ENCODE data around the gene PHF2.

PHF2 gene

DNA sequence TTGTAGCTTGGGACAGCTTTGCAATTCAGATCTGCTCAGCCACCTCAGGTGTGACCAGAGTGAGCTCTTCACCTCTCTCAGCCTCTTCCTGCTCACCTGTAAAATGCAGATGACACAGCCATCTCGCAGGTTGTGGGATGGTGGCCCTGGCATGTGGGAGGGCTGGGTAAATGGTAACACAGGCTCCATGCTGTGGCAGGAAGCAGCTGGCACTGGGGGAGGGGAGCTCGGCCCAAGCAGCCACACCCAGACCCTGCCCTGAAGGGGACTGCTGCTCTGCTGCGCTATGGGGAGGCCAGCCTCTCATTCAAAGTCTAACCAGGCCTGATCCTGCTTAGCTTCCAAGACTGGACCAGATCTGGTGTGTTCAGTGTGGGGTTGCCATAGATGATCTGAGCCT lies 24.1 kb downstream of the PHF2 start:
- H3K4me1 Mint-ChIP-seq: peaks cover 66% of the 10 kb centered on the region
- ATAC-seq (replicated peaks; ENCODE audit: extremely low read depth, poor library complexity, severe bottlenecking) (no peak), DNase-seq (ENCODE audit: low spot score in 2 of 2) (no peak)
- H3K27ac Mint-ChIP-seq (ENCODE audit: low read depth): peak overlapping the region; percentile 4
- H3K9me3 Mint-ChIP-seq: no peaks in the 10 kb centered on the region
- no peaks in the 10 kb centered on the region for H3K27me3 Mint-ChIP-seq
- H3K4me3 Mint-ChIP-seq: peak overlapping the region; percentile 4
- H3K36me3 Mint-ChIP-seq (ENCODE audit: insufficient read depth): no peaks in the 10 kb centered on the region

DNA sequence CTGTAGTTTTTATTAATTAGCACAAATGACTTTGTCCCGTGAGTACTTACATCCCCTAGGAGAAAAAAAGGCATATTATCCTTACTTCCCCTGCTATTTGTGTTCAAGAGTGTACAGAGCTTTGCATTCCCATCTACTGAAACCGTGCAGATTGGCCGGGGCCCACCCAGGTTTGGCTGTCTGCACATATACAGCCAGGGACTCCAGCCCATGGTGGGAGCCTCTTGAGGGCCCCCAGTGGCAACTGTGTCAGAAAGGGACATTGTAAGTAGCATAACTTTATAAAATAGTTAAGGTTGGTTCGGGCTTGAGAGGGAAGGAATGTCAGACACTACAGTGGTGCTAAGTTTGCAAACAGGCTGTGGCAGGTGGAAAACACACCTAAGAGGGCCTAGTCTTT lies 24.7 kb downstream of the PHF2 start:
- Mint-ChIP-seq H3K4me3 (no peak overlapping the region), H3K36me3 (ENCODE audit: insufficient read depth) (no peaks in the 10 kb centered on the region), H3K4me1 (peaks cover 62% of the 10 kb centered on the region), H3K9me3 (no peaks in the 10 kb centered on the region), H3K27me3 (no peaks in the 10 kb centered on the region), H3K27ac (ENCODE audit: low read depth) (peak overlapping the region; percentile 4)
- ATAC-seq (replicated peaks; ENCODE audit: extremely low read depth, poor library complexity, severe bottlenecking) (no peak), DNase-seq (ENCODE audit: low spot score in 2 of 2) (no peak)

DNA sequence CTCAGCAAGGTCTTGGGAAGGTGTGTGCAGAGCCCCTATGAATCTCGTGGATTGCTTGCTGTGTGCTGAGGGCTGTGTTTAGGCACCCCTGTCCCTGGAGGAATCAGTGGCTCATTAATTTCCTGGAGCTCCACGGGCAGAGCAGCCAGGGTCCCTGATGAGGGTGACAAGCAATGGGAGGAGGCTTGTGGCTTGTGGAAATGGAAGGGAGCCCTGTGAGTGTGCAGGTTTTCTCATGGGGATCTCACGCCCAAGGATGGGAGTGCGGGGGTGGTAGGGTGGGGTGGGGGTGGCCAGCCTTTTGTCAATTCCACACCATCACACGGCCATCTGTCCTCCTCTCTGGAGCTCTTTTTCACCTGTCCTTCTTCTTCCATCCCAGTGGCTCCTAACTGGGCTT lies 25.3 kb downstream of the PHF2 start:
- H3K4me1 Mint-ChIP-seq: peaks cover 64% of the 10 kb centered on the region
- H3K4me3 Mint-ChIP-seq: no peak overlapping the region
- no peaks in the 10 kb centered on the region for H3K36me3 Mint-ChIP-seq (ENCODE audit: insufficient read depth)
- ATAC-seq (replicated peaks; ENCODE audit: extremely low read depth, poor library complexity, severe bottlenecking) (no peak), DNase-seq (ENCODE audit: low spot score in 2 of 2) (no peak)
- peak overlapping the region; percentile 4 for H3K27ac Mint-ChIP-seq (ENCODE audit: low read depth)
- no peaks in the 10 kb centered on the region for H3K27me3 Mint-ChIP-seq
- no peaks in the 10 kb centered on the region for H3K9me3 Mint-ChIP-seq

DNA sequence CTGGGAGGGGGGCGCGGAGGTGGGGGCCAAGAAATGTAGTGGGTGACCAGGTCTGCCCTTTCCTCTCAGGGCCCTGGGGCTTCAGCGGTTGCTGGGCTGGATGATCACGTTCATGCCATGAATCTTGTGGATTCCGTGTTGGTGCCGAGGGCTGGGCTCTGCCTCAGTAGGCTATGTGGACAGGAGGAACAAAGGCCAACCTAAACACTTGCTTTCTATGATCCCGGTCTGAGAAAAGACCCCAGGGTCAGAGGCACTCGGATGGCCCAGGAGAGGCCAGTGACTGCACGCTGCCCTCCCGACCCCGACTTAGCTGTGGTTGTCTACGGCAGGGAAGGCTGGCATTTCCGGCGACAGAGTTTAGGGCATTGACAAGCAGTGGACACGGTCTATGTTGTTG lies 26.6 kb downstream of the PHF2 start:
- Mint-ChIP-seq H3K27ac (ENCODE audit: low read depth) (no peak overlapping the region), H3K27me3 (no peaks in the 10 kb centered on the region), H3K36me3 (ENCODE audit: insufficient read depth) (no peaks in the 10 kb centered on the region), H3K4me1 (peaks cover 67% of the 10 kb centered on the region), H3K9me3 (no peaks in the 10 kb centered on the region), H3K4me3 (no peak overlapping the region)
- ATAC-seq (replicated peaks; ENCODE audit: extremely low read depth, poor library complexity, severe bottlenecking) (no peak), DNase-seq (ENCODE audit: low spot score in 2 of 2) (no peak)

DNA sequence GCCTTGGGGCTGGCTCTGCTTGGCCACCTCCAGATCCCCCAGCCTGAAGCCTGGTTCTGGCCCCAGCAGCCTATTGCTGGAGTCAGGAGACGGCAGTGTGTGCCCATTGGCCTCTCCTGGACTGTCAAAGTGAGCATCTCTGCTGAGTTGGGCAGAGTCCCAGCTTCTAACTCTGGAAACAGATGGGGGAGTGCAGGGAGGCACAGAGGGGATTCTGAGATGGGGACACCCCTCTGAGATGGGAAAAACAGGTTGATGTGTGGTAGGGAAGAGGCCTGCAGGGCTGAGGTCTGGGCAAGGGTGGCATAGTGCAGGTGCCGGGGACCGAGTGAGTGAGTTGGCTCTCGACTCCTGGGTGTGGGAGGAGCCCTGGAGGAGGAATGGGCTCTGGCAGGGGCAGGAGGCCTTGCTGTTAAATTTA lies 27.5 kb downstream of the PHF2 start:
- ATAC-seq (replicated peaks; ENCODE audit: extremely low read depth, poor library complexity, severe bottlenecking): no peak
- Mint-ChIP-seq H3K4me3 (no peak overlapping the region), H3K27ac (ENCODE audit: low read depth) (no peak overlapping the region)

DNA sequence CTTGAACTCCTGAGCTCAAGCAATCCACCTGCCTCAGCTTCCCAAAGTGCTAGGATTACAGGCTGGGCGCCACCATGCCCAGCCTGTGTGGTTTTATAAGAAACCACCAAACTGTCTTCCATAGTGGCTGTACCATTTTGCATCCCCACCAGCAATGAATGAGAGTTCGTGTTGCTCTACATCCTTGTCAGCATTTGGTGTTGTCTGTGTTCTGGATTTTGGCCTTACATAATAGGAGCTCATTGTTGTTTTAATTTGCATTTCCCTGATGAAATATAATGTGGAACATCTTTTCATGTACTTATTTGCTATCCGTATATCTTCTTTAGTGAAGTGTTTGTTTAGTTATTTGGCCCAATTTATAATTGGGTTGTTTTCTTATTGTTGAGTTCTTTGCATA lies 29.8 kb downstream of the PHF2 start:
- H3K4me3 Mint-ChIP-seq: no peak overlapping the region
- H3K27me3 Mint-ChIP-seq: no peaks in the 10 kb centered on the region
- peaks cover 38% of the 10 kb centered on the region for H3K4me1 Mint-ChIP-seq
- no peaks in the 10 kb centered on the region for H3K36me3 Mint-ChIP-seq (ENCODE audit: insufficient read depth)
- ATAC-seq (replicated peaks; ENCODE audit: extremely low read depth, poor library complexity, severe bottlenecking) (no peak), DNase-seq (ENCODE audit: low spot score in 2 of 2) (no peak)
- peaks cover 5% of the 10 kb centered on the region for H3K9me3 Mint-ChIP-seq
- H3K27ac Mint-ChIP-seq (ENCODE audit: low read depth): no peak overlapping the region

More for the DNA sequence above, 27.5 kb downstream of the PHF2 start:
- no peak for DNase-seq (ENCODE audit: low spot score in 2 of 2)
- H3K9me3 Mint-ChIP-seq: no peaks in the 10 kb centered on the region
- H3K36me3 Mint-ChIP-seq (ENCODE audit: insufficient read depth): no peaks in the 10 kb centered on the region
- no peaks in the 10 kb centered on the region for H3K27me3 Mint-ChIP-seq
- peaks cover 58% of the 10 kb centered on the region for H3K4me1 Mint-ChIP-seq

DNA sequence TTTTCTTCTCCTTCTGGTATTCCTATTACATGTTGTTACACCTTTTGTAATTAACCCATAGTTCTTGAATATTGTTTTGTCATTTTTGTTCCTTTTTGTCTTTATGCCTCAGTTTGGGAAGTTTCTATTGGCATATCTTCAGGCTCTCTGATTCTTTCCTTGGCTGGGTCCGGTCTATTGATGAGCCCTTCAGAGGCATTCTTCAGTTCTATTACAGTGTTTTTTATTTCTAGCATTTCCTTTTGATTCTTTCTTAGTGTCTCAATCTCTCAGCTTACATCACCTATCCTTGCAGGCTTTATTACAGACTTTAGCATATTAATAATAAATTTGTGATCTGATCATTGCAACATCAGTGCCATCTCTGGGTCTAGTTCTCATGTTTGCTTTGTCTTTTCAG lies 33.8 kb downstream of the PHF2 start:
- Mint-ChIP-seq H3K4me3 (no peak overlapping the region), H3K9me3 (peaks cover 5% of the 10 kb centered on the region), H3K36me3 (ENCODE audit: insufficient read depth) (no peaks in the 10 kb centered on the region), H3K27ac (ENCODE audit: low read depth) (no peak overlapping the region), H3K4me1 (peaks cover 22% of the 10 kb centered on the region), H3K27me3 (no peaks in the 10 kb centered on the region)
- ATAC-seq (replicated peaks; ENCODE audit: extremely low read depth, poor library complexity, severe bottlenecking): no peak
- no peak for DNase-seq (ENCODE audit: low spot score in 2 of 2)

DNA sequence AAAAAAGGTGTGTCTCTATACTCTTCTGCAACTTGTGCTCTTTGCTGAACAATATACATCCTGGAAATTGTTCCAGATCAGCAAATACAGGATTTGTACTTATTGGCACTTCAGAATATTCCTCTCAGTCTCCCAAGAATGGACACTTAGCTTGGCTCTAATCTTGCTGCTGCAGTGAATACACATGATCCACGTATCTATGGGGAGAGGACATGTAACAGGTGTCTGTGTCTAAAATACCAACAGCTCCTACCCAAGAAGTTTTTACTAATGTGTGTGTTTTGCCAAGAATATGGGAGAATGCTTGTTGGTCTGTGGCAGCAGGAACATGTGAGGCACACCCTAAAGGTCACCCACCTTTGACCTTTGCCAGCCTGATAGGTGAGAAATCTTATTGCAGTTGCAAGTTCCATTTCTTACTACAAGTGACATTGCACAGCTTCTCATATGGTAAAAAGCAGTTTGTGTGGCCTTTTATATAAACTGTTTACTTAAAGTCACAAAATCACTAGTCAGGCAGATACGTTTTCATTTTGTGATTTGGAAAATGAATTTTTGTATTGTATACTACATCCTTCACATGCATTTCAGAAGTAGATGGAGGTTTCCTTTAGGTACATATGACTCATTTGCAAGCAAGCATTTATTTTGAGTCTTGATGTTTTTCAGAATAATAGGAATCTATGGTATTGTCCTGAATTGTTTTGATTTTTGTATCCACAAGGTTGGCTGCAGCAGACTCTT lies 35.8 kb downstream of the PHF2 start:
- H3K9me3 Mint-ChIP-seq: peaks cover 5% of the 10 kb centered on the region
- no peaks in the 10 kb centered on the region for H3K36me3 Mint-ChIP-seq (ENCODE audit: insufficient read depth)
- peaks cover 13% of the 10 kb centered on the region for H3K4me1 Mint-ChIP-seq
- DNase-seq (ENCODE audit: low spot score in 2 of 2): no peak
- H3K27me3 Mint-ChIP-seq: no peaks in the 10 kb centered on the region
- no peak overlapping the region for H3K4me3 Mint-ChIP-seq
- H3K27ac Mint-ChIP-seq (ENCODE audit: low read depth): no peak overlapping the region
- ATAC-seq (replicated peaks; ENCODE audit: extremely low read depth, poor library complexity, severe bottlenecking): no peak

DNA sequence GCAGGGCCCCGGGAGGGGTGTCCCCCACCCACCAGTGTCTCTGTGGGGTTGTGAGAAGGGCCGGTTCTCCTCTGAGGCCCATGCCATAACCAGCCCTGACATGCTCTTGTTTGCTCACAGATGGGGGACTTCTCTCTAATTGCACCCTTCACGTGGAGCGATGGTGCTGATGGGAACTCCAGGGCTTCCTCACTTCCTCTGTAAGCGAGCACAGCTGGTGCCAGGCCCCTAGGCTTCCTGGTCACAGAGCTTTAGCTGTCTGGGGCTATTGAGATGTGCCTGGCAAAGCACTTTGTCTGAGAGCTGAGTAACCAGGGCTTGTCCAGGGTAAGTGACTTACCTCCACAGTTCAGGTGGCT lies 36.4 kb downstream of the PHF2 start:
- no peak for DNase-seq (ENCODE audit: low spot score in 2 of 2)
- H3K27me3 Mint-ChIP-seq: no peaks in the 10 kb centered on the region
- H3K4me1 Mint-ChIP-seq: peaks cover 9% of the 10 kb centered on the region
- no peak overlapping the region for H3K4me3 Mint-ChIP-seq
- no peak for ATAC-seq (replicated peaks; ENCODE audit: extremely low read depth, poor library complexity, severe bottlenecking)
- no peak overlapping the region for H3K27ac Mint-ChIP-seq (ENCODE audit: low read depth)
- no peaks in the 10 kb centered on the region for H3K36me3 Mint-ChIP-seq (ENCODE audit: insufficient read depth)
- H3K9me3 Mint-ChIP-seq: peaks cover 5% of the 10 kb centered on the region

DNA sequence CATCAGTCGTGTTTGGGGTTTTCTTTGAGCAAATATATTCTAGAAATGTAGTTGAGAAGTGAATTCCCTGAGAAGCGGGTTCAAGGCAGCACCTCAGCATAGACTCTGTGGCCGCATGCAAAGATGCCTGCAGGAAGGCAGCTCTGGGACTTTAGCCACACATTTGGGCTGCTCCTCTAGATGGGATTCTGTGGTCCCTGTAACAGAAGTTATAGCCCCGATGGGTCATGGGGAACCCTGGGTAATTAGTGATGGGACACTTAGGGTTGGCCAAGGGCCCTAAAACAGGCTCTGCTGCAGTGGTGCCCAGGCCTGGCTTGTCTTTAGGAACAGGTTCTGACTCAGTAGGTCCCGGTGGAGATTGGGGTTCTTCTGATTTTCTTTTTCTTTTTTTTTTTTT lies 36.8 kb downstream of the PHF2 start:
- DNase-seq (ENCODE audit: low spot score in 2 of 2): no peak
- Mint-ChIP-seq H3K4me3 (no peak overlapping the region), H3K9me3 (peaks cover 5% of the 10 kb centered on the region), H3K27me3 (no peaks in the 10 kb centered on the region), H3K4me1 (peaks cover 7% of the 10 kb centered on the region), H3K27ac (ENCODE audit: low read depth) (no peak overlapping the region), H3K36me3 (ENCODE audit: insufficient read depth) (no peaks in the 10 kb centered on the region)
- ATAC-seq (replicated peaks; ENCODE audit: extremely low read depth, poor library complexity, severe bottlenecking): no peak

DNA sequence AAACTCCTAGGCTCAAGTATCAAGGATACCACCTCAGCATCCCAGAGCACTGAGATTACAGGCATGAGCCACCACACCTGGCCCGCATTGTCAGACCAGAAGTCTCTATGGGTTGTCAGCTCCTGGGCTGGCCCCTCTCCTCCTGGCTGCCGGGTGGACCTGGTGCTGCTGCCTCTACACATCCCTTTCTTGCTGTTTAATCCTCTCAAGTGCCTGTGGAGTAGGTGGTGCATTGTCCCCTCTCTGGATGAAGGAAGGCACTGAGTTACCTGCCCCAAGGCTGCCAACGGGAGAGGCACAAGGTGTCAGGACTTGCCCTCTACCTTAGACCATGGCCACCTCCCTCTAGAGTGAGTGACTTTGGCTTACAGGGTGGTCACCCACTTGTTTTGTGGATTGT lies 37.4 kb downstream of the PHF2 start:
- DNase-seq (ENCODE audit: low spot score in 2 of 2): no peak
- no peak overlapping the region for H3K4me3 Mint-ChIP-seq
- H3K27ac Mint-ChIP-seq (ENCODE audit: low read depth): no peak overlapping the region
- ATAC-seq (replicated peaks; ENCODE audit: extremely low read depth, poor library complexity, severe bottlenecking): no peak
- H3K36me3 Mint-ChIP-seq (ENCODE audit: insufficient read depth): peaks cover 1% of the 10 kb centered on the region
- H3K4me1 Mint-ChIP-seq: peaks cover 11% of the 10 kb centered on the region
- peaks cover 5% of the 10 kb centered on the region for H3K9me3 Mint-ChIP-seq
- H3K27me3 Mint-ChIP-seq: no peaks in the 10 kb centered on the region

DNA sequence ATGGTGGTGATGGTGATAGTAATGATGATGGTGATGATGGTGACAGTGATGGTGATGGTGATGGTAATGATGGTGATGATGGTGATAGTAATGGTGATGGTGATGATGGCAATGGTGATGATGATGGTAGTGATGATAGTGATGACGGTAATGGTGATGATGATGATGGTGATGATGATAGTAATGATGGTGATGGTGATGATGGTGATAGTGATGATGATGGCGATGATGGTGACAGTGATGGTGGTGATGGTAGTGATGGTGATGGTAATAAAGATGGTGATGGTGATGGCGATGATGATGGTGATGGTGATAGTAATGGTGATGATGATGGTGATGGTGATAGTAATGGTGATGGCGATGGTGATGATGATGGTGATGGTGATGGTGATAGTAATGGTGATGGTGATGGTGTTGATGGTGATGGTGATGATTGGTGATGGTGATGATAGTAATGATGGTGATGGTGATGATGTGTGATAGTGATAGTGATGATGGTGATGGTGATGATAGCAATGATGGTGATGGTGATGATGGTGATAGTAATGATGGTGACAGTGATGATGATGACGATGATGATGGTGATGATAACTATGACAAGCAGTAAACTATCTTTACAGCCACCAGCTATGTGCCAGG lies 38.6 kb downstream of the PHF2 start:
- ATAC-seq (replicated peaks; ENCODE audit: extremely low read depth, poor library complexity, severe bottlenecking): no peak
- Mint-ChIP-seq H3K4me3 (no peak overlapping the region), H3K9me3 (peaks cover 3% of the 10 kb centered on the region), H3K27ac (ENCODE audit: low read depth) (no peak overlapping the region), H3K36me3 (ENCODE audit: insufficient read depth) (peaks cover 1% of the 10 kb centered on the region), H3K27me3 (no peaks in the 10 kb centered on the region), H3K4me1 (peaks cover 14% of the 10 kb centered on the region)
- no peak for DNase-seq (ENCODE audit: low spot score in 2 of 2)

DNA sequence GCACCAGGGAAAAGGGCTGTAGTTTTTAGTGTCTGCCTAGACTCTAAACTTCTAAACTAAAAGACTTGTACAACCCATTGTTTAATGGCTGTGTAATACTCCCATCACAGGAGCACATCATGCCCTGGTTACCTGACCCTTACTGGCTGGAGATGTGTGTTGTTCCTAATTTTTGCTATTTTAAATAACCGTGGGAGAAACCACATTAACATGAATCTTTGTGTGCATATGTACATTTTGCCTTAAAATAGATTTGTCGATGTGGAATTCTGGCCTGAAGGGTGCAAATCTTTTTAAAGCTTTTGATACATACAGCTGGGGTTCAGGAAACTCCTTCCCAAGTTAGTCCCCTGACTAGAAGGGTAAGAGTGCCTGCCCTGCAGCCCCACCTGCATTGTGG lies 39.7 kb downstream of the PHF2 start:
- no peaks in the 10 kb centered on the region for H3K9me3 Mint-ChIP-seq
- ATAC-seq (replicated peaks; ENCODE audit: extremely low read depth, poor library complexity, severe bottlenecking): no peak
- H3K27me3 Mint-ChIP-seq: no peaks in the 10 kb centered on the region
- no peak overlapping the region for H3K4me3 Mint-ChIP-seq
- peak overlapping the region; percentile 23 for H3K27ac Mint-ChIP-seq (ENCODE audit: low read depth)
- peaks cover 1% of the 10 kb centered on the region for H3K36me3 Mint-ChIP-seq (ENCODE audit: insufficient read depth)
- no peak for DNase-seq (ENCODE audit: low spot score in 2 of 2)
- H3K4me1 Mint-ChIP-seq: peaks cover 14% of the 10 kb centered on the region
